Naive thymus-derived CD4-positive, alpha-beta T cell (primary cell): ENCODE results near the gene AQP6. TPM values are rescaled to one million over a fixed set of nuclear protein-coding genes. Genes with fewer than 3 reads are reported as not detected.
A peak's percentile ranks its signal among the peaks of the same experiment; 100 is the strongest.

Experiments used
- ATAC-seq: fragments of 150-1000 bp; cut with Tn5 transposase; 2 replicates; pipeline ENCODE4 v1.10.0; 2021; ENCODE audit warnings: mild to moderate bottlenecking, moderate library complexity
- CTCF ChIA-PET: fragments of 350-600 bp; sonication (Branson Sonifier 250); formaldehyde crosslinking; loops from one replicate; lab custom pipeline; 2021; ENCODE audit warnings: antibody characterized with exemption; lab: Charles Lee
- POLR2A ChIA-PET: fragments of 350-600 bp; sonication (Branson Sonifier 250); formaldehyde crosslinking; loops from one replicate; lab custom pipeline; 2021; ENCODE audit warnings: antibody characterized with exemption, inconsistent platforms; lab: Charles Lee
- DNase-seq, 9 donors: peaks; one replicate each; pipeline versions ENCODE4 v3.0.0 to v3.0.0-alpha.2; 2020 to 2022; ENCODE audit warnings: mixed read lengths in 1 of 9
- H3K27ac ChIP-seq: one replicate; pipeline ENCODE4 v1.7.0; 2013; ENCODE audit warnings: mild to moderate bottlenecking, low read depth, low read length, moderate library complexity
- H3K27me3 ChIP-seq, 2 donors: one replicate each; pipeline ENCODE4 v1.7.0; 2013; ENCODE audit warnings: low read length in 2 of 2, mild to moderate bottlenecking in 2 of 2, moderate library complexity in 2 of 2; ENCODE audit not compliant: control insufficient read depth in 2 of 2, insufficient read depth in 2 of 2
- H3K36me3 ChIP-seq, 3 experiments: 1 replicate in 2 of 3; 2 replicates in 1 of 3; pipeline ENCODE4 v1.7.0; 2013; ENCODE audit warnings: low read length in 3 of 3, mild to moderate bottlenecking in 3 of 3, moderate library complexity in 1 of 3; ENCODE audit not compliant: insufficient read depth in 3 of 3, control insufficient read depth in 2 of 3
- H3K4me1 ChIP-seq, 2 donors: one replicate each; pipeline ENCODE4 v1.7.0; 2013; ENCODE audit warnings: low read length in 2 of 2, mild to moderate bottlenecking in 2 of 2, moderate library complexity in 1 of 2; ENCODE audit not compliant: control insufficient read depth in 2 of 2, insufficient read depth in 2 of 2
- H3K4me3 ChIP-seq: 2 replicates; pipeline ENCODE4 v1.7.0; 2013; ENCODE audit warnings: mild to moderate bottlenecking, low read length
- H3K9me3 ChIP-seq, 3 experiments: 1 replicate in 2 of 3; 2 replicates in 1 of 3; pipeline ENCODE4 v1.7.0; 2013; ENCODE audit warnings: low read length in 3 of 3; ENCODE audit not compliant: control insufficient read depth in 2 of 3
- H3K27ac Mint-ChIP-seq, 9 donors: one replicate each; pipeline ENCODE4 v1.8.0; 2020 to 2022; ENCODE audit warnings: mixed read lengths in 9 of 9, mild to moderate bottlenecking in 8 of 9, moderate library complexity in 5 of 9, inconsistent platforms in 2 of 9
- H3K27me3 Mint-ChIP-seq, 5 donors: one replicate each; pipeline ENCODE4 v1.8.0; 2021 to 2022; ENCODE audit warnings: mixed read lengths in 5 of 5, mild to moderate bottlenecking in 1 of 5
- H3K36me3 Mint-ChIP-seq, 5 donors: one replicate each; pipeline ENCODE4 v1.8.0; 2020 to 2022; ENCODE audit warnings: mixed read lengths in 5 of 5, mild to moderate bottlenecking in 3 of 5, inconsistent platforms in 1 of 5
- H3K4me1 Mint-ChIP-seq, 7 donors: one replicate each; pipeline ENCODE4 v1.8.0; 2020 to 2022; ENCODE audit warnings: mixed read lengths in 7 of 7, mild to moderate bottlenecking in 3 of 7, inconsistent platforms in 1 of 7
- H3K4me3 Mint-ChIP-seq, 10 donors: one replicate each; pipeline ENCODE4 v1.8.0; 2020 to 2022; ENCODE audit warnings: mild to moderate bottlenecking in 10 of 10, mixed read lengths in 10 of 10, moderate library complexity in 6 of 10, inconsistent platforms in 2 of 10
- H3K9me3 Mint-ChIP-seq, 11 donors: one replicate each; pipeline ENCODE4 v1.8.0; 2020 to 2022; ENCODE audit warnings: mixed read lengths in 11 of 11, mild to moderate bottlenecking in 4 of 11, inconsistent platforms in 1 of 11, moderate library complexity in 1 of 11
- intact Hi-C, 2 donors: fragments of 100-400 bp; cut with micrococcal nuclease; formaldehyde crosslinking; loops; one replicate each; pipeline ENCODE4 v1.15.1; 2023
- polyA plus RNA-seq, 2 donors: library from polyadenylated mRNA; unstranded; fragments of 300-500 nt; fragmentation: Illumina TruSeq; gene quantifications; one replicate each; pipeline ENCODE4 v1.2.3, GENCODE V29; 2021
- total RNA-seq, 6 experiments: library from RNA in 5 of 6; stranded (reverse) in 5 of 6; gene quantifications; 1 replicate in 5 of 6; 2 replicates in 1 of 6; pipeline ENCODE4 v1.2.3 and lab custom pipeline; 2021 to 2026

AQP6 gene
- total and polyA plus RNA-seq, 7 experiments from 2014 or later, result not detected

GRCh38 chr12:49956663-49957569 lies 15.8 kb upstream of the AQP6 start:
- intact Hi-C loops, result no loop called here
- no peaks in the 10 kb centered on the region for H3K9me3 ChIP-seq
- Mint-ChIP-seq H3K4me1 (peaks cover 5 to 12% (median 8%) of the 10 kb centered on the region in 7 donors), H3K4me3 (no peak overlapping the region), H3K27ac (peak overlapping the region in 1 of 9 donors; percentile 36), H3K9me3 (peaks cover 0 to 4% (median 0%) of the 10 kb centered on the region in 11 donors), H3K36me3 (peaks cover 0 to 6% (median 3%) of the 10 kb centered on the region in 5 donors), H3K27me3 (peaks cover 68 to 76% (median 69%) of the 10 kb centered on the region in 5 donors)
- no peak overlapping the region for H3K4me3 ChIP-seq
- DNase-seq (no peak), ATAC-seq (no peak)
- no peak overlapping the region for H3K27ac ChIP-seq
- H3K36me3 ChIP-seq, result no peaks in the 10 kb centered on the region
- POLR2A ChIA-PET, result interaction anchor here (0.7 kb wide), 1 partner anchor 12 kb away, joined by 3 read pairs; no protein-coding TSS in a partner anchor
- H3K27me3 ChIP-seq, result peaks cover 0 to 7% of the 10 kb centered on the region in 2 donors
- CTCF ChIA-PET, result interaction anchor here (1.4 to 1.7 kb wide), 2 partner anchors 9 to 11 kb away, joined by 3 to 4 read pairs; no protein-coding TSS in a partner anchor
- H3K4me1 ChIP-seq, result no peaks in the 10 kb centered on the region

- H3K4me1 ChIP-seq, result no peaks in the 10 kb centered on the region
- Mint-ChIP-seq H3K36me3 (peaks cover 0 to 6% (median 3%) of the 10 kb centered on the region in 5 donors), H3K27me3 (peaks cover 68 to 82% (median 71%) of the 10 kb centered on the region in 5 donors), H3K27ac (no peak overlapping the region), H3K4me1 (peaks cover 5 to 12% (median 8%) of the 10 kb centered on the region in 7 donors), H3K9me3 (peaks cover 0 to 5% (median 0%) of the 10 kb centered on the region in 11 donors), H3K4me3 (no peak overlapping the region)
- ChIA-PET CTCF (interaction anchor here (1.4 to 1.7 kb wide), 2 partner anchors 10 to 12 kb away, joined by 3 to 4 read pairs; no protein-coding TSS in a partner anchor), POLR2A (interaction anchor here (0.7 kb wide), 1 partner anchor 12 kb away, joined by 3 read pairs; no protein-coding TSS in a partner anchor)
- no peak for DNase-seq
- H3K27me3 ChIP-seq, result peaks cover 0 to 7% of the 10 kb centered on the region in 2 donors
- no peak overlapping the region for H3K27ac ChIP-seq
- H3K4me3 ChIP-seq, result no peak overlapping the region
- no peaks in the 10 kb centered on the region for H3K9me3 ChIP-seq
- no peaks in the 10 kb centered on the region for H3K36me3 ChIP-seq
- ATAC-seq, result no peak
- intact Hi-C loops, result no loop called here
These were observed 15.2 kb upstream of the AQP6 start for GRCh38 chr12:49957570-49957967.

GRCh38 chr12:49959685-49960473 lies 12.9 kb upstream of the AQP6 start:
- no peak overlapping the region for H3K27ac ChIP-seq
- ChIA-PET CTCF (interaction anchor here (0.6 to 1.0 kb wide), 2 partner anchors 14 to 864 kb away, joined by 3 read pairs; no protein-coding TSS in a partner anchor), POLR2A (interaction anchor here (0.6 kb wide), 1 partner anchor 951 kb away, joined by 3 read pairs; no protein-coding TSS in a partner anchor)
- no peaks in the 10 kb centered on the region for H3K36me3 ChIP-seq
- H3K27ac Mint-ChIP-seq, result no peak overlapping the region
- H3K9me3 ChIP-seq, result no peaks in the 10 kb centered on the region
- intact Hi-C loops, result no loop called here
- no peak for ATAC-seq
- H3K4me1 ChIP-seq, result no peaks in the 10 kb centered on the region
- H3K4me3 Mint-ChIP-seq, result peak overlapping the region in 7 of 10 donors; percentile 21 to 85 (median 58)
- no peak for DNase-seq
- peaks cover 0 to 6% (median 3%) of the 10 kb centered on the region in 5 donors for H3K36me3 Mint-ChIP-seq
- H3K4me1 Mint-ChIP-seq, result peaks cover 5 to 10% (median 8%) of the 10 kb centered on the region in 7 donors
- peaks cover 0 to 6% (median 0%) of the 10 kb centered on the region in 11 donors for H3K9me3 Mint-ChIP-seq
- no peak overlapping the region for H3K4me3 ChIP-seq
- peaks cover 69 to 84% (median 73%) of the 10 kb centered on the region in 5 donors for H3K27me3 Mint-ChIP-seq
- peaks cover 0 to 7% of the 10 kb centered on the region in 2 donors for H3K27me3 ChIP-seq

- peaks cover 0 to 7% of the 10 kb centered on the region in 2 donors for H3K27me3 ChIP-seq
- intact Hi-C loops, result no loop called here
- peaks cover 0 to 6% (median 3%) of the 10 kb centered on the region in 5 donors for H3K36me3 Mint-ChIP-seq
These were observed 12.2 kb upstream of the AQP6 start for GRCh38 chr12:49960474-49961110.

GRCh38 chr12:49961111-49961922 lies 11.4 kb upstream of the AQP6 start, which contains the start of gene AQP5:
Gene AQP5, plus strand, starts transcription at chr12:49961872. Its CDS starts 146 bp downstream, at chr12:49962018.
- no peaks in the 10 kb centered on the region for H3K4me1 ChIP-seq
- Mint-ChIP-seq H3K4me1 (peaks cover 5 to 9% (median 8%) of the 10 kb centered on the region in 7 donors), H3K36me3 (peaks cover 0 to 6% (median 3%) of the 10 kb centered on the region in 5 donors), H3K9me3 (peaks cover 0 to 7% (median 0%) of the 10 kb centered on the region in 11 donors), H3K27ac (no peak within 1 kb of the TSS), H3K27me3 (peaks cover 73 to 82% (median 77%) of the 10 kb centered on the region in 5 donors), H3K4me3 (peak within 1 kb of the TSS in 9 of 10 donors; percentile 21 to 85 (median 50))
- DNase-seq (no peak), ATAC-seq (peak; percentile 16)
- CTCF ChIA-PET, result no interaction called here
- H3K9me3 ChIP-seq, result no peaks in the 10 kb centered on the region
- intact Hi-C loops, result no loop called here
- H3K4me3 ChIP-seq, result no peak within 1 kb of the TSS
- H3K27ac ChIP-seq, result no peak within 1 kb of the TSS
- POLR2A ChIA-PET, result no interaction called here
- H3K36me3 ChIP-seq, result no peaks in the 10 kb centered on the region
- H3K27me3 ChIP-seq, result peaks cover 0 to 7% of the 10 kb centered on the region in 2 donors

More at GRCh38 chr12:49960474-49961110, 12.2 kb upstream of the AQP6 start:
- DNase-seq, result no peak
- Histone ChIP-seq H3K36me3 (no peaks in the 10 kb centered on the region), H3K9me3 (no peaks in the 10 kb centered on the region), H3K4me1 (no peaks in the 10 kb centered on the region), H3K4me3 (no peak overlapping the region), H3K27ac (no peak overlapping the region)
- Mint-ChIP-seq H3K27me3 (peaks cover 70 to 84% (median 73%) of the 10 kb centered on the region in 5 donors), H3K4me3 (peak overlapping the region in 9 of 10 donors; percentile 21 to 85 (median 50)), H3K4me1 (peaks cover 5 to 9% (median 8%) of the 10 kb centered on the region in 7 donors), H3K9me3 (peaks cover 0 to 6% (median 0%) of the 10 kb centered on the region in 11 donors), H3K27ac (no peak overlapping the region)
- no peak for ATAC-seq
- ChIA-PET CTCF (no interaction called here), POLR2A (interaction anchor here (0.6 kb wide), 1 partner anchor 952 kb away, joined by 3 read pairs; no protein-coding TSS in a partner anchor)
